ENCODE data around the gene RNF4. TPM values are rescaled to one million over a fixed set of nuclear protein-coding genes. Genes with fewer than 3 reads are reported as not detected.

Gene RNF4
- total RNA-seq, 1 donor from 2014 or later = 29.2 TPM

DNA sequence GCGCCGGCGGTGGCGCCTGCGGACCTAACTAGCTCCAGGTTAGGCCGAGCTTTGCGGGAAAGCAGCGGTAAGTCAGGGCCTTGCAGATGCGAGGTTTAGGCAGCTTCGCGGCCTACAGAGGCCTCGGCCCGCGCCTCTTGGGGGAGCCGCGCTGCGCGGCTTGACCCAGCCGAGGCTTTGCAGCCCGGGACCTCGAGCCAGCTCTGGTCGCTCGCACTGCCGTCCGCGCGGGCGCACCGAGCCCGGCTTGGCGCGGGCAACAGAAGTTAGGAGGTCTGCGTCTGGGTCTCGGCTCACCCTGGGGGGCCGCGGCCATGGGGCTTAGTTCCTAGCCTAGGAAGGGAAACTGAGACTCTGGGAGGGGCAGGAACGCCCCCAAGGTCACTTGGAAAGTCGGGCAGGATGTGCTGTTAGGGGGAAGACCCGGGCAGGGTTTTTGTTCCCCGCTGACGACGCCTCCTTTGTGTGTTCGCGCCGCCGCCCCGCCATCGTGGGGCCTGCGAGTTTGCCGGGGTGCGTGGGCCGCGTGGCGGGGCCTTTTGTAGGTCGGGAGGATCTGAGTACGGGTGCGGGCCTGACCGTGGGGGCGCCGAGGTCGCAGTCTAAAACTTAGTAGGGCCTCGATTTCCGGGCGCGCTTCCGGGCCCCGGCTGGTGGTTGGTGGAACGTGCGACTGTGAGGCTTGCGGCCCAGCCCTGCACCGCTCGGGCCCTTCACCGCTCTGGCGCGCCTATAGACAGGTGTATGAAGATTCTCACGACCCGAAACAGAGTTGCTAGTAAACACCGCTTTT is 482 bp downstream of the RNF4 start:
- peak overlapping the region; percentile 78 to 95 (median 89) for H3K4me3 ChIP-seq (ENCODE audit: low read length in 3 of 3)
- peak overlapping the region; percentile 91 for H3K27ac ChIP-seq (ENCODE audit: low read depth, low read length)
- H3K4me1 ChIP-seq (ENCODE audit: control insufficient read depth in 3 of 3, insufficient read depth in 3 of 3, low read length in 3 of 3) = peaks cover 18 to 38% (median 19%) of the 10 kb centered on the region in 3 donors
- H3K27me3 ChIP-seq (ENCODE audit: control insufficient read depth in 3 of 3, insufficient read depth in 3 of 3, low read length in 3 of 3) = no peaks in the 10 kb centered on the region
- no peaks in the 10 kb centered on the region for H3K9me3 ChIP-seq (ENCODE audit: control insufficient read depth in 3 of 3, low read length in 3 of 3)
- peaks cover 6 to 12% (median 8%) of the 10 kb centered on the region in 3 donors for H3K36me3 ChIP-seq (ENCODE audit: control insufficient read depth in 3 of 3, insufficient read depth in 3 of 3, low read length in 3 of 3)
- peak overlapping the region; percentile 88 to 96 (median 93) for H3K9ac ChIP-seq (ENCODE audit: low read depth in 1 of 3, low read length in 3 of 3)

- H3K27ac ChIP-seq (ENCODE audit: low read depth, low read length) = no peak overlapping the region
- peak overlapping the region; percentile 88 to 96 (median 93) for H3K9ac ChIP-seq (ENCODE audit: low read depth in 1 of 3, low read length in 3 of 3)
- peaks cover 18 to 38% (median 23%) of the 10 kb centered on the region in 3 donors for H3K4me1 ChIP-seq (ENCODE audit: control insufficient read depth in 3 of 3, insufficient read depth in 3 of 3, low read length in 3 of 3)
- no peaks in the 10 kb centered on the region for H3K9me3 ChIP-seq (ENCODE audit: control insufficient read depth in 3 of 3, low read length in 3 of 3)
- H3K27me3 ChIP-seq (ENCODE audit: control insufficient read depth in 3 of 3, insufficient read depth in 3 of 3, low read length in 3 of 3) = no peaks in the 10 kb centered on the region
- peak overlapping the region in 1 of 3 donors; percentile 89 for H3K4me3 ChIP-seq (ENCODE audit: low read length in 3 of 3)
- H3K36me3 ChIP-seq (ENCODE audit: control insufficient read depth in 3 of 3, insufficient read depth in 3 of 3, low read length in 3 of 3) = peaks cover 6 to 12% (median 8%) of the 10 kb centered on the region in 3 donors
Observed at GRCh38 chr4:2470791-2471190, 1.9 kb downstream of the RNF4 start.

GRCh38 chr4:2472187-2472586 is 3.3 kb downstream of the RNF4 start:
- H3K36me3 ChIP-seq (ENCODE audit: control insufficient read depth in 3 of 3, insufficient read depth in 3 of 3, low read length in 3 of 3) = peaks cover 6 to 12% (median 7%) of the 10 kb centered on the region in 3 donors
- H3K27me3 ChIP-seq (ENCODE audit: control insufficient read depth in 3 of 3, insufficient read depth in 3 of 3, low read length in 3 of 3) = no peaks in the 10 kb centered on the region
- no peaks in the 10 kb centered on the region for H3K9me3 ChIP-seq (ENCODE audit: control insufficient read depth in 3 of 3, low read length in 3 of 3)
- H3K27ac ChIP-seq (ENCODE audit: low read depth, low read length) = no peak overlapping the region
- H3K4me3 ChIP-seq (ENCODE audit: low read length in 3 of 3) = no peak overlapping the region
- no peak overlapping the region for H3K9ac ChIP-seq (ENCODE audit: low read depth in 1 of 3, low read length in 3 of 3)
- peaks cover 18 to 41% (median 23%) of the 10 kb centered on the region in 3 donors for H3K4me1 ChIP-seq (ENCODE audit: control insufficient read depth in 3 of 3, insufficient read depth in 3 of 3, low read length in 3 of 3)

GRCh38 chr4:2478229-2478628 is 9.3 kb downstream of the RNF4 start:
- no peak overlapping the region for H3K9ac ChIP-seq (ENCODE audit: low read depth in 1 of 3, low read length in 3 of 3)
- no peak overlapping the region for H3K4me3 ChIP-seq (ENCODE audit: low read length in 3 of 3)
- no peaks in the 10 kb centered on the region for H3K36me3 ChIP-seq (ENCODE audit: control insufficient read depth in 3 of 3, insufficient read depth in 3 of 3, low read length in 3 of 3)
- no peaks in the 10 kb centered on the region for H3K27me3 ChIP-seq (ENCODE audit: control insufficient read depth in 3 of 3, insufficient read depth in 3 of 3, low read length in 3 of 3)
- no peaks in the 10 kb centered on the region for H3K9me3 ChIP-seq (ENCODE audit: control insufficient read depth in 3 of 3, low read length in 3 of 3)
- peaks cover 31 to 41% (median 40%) of the 10 kb centered on the region in 3 donors for H3K4me1 ChIP-seq (ENCODE audit: control insufficient read depth in 3 of 3, insufficient read depth in 3 of 3, low read length in 3 of 3)
- H3K27ac ChIP-seq (ENCODE audit: low read depth, low read length) = no peak overlapping the region

GRCh38 chr4:2480649-2481048 is 11.7 kb downstream of the RNF4 start:
- Histone ChIP-seq H3K27ac (ENCODE audit: low read depth, low read length) (no peak overlapping the region), H3K36me3 (ENCODE audit: control insufficient read depth in 3 of 3, insufficient read depth in 3 of 3, low read length in 3 of 3) (no peaks in the 10 kb centered on the region), H3K9ac (ENCODE audit: low read depth in 1 of 3, low read length in 3 of 3) (no peak overlapping the region), H3K27me3 (ENCODE audit: control insufficient read depth in 3 of 3, insufficient read depth in 3 of 3, low read length in 3 of 3) (no peaks in the 10 kb centered on the region), H3K4me1 (ENCODE audit: control insufficient read depth in 3 of 3, insufficient read depth in 3 of 3, low read length in 3 of 3) (peaks cover 47 to 58% (median 54%) of the 10 kb centered on the region in 3 donors), H3K9me3 (ENCODE audit: control insufficient read depth in 3 of 3, low read length in 3 of 3) (no peaks in the 10 kb centered on the region), H3K4me3 (ENCODE audit: low read length in 3 of 3) (no peak overlapping the region)

- peak overlapping the region in 2 of 3 donors; percentile 25 to 41 for H3K4me3 ChIP-seq (ENCODE audit: low read length in 3 of 3)
- peak overlapping the region; percentile 12 to 66 (median 40) for H3K9ac ChIP-seq (ENCODE audit: low read depth in 1 of 3, low read length in 3 of 3)
- no peaks in the 10 kb centered on the region for H3K36me3 ChIP-seq (ENCODE audit: control insufficient read depth in 3 of 3, insufficient read depth in 3 of 3, low read length in 3 of 3)
- no peaks in the 10 kb centered on the region for H3K27me3 ChIP-seq (ENCODE audit: control insufficient read depth in 3 of 3, insufficient read depth in 3 of 3, low read length in 3 of 3)
- peaks cover 52 to 65% (median 61%) of the 10 kb centered on the region in 3 donors for H3K4me1 ChIP-seq (ENCODE audit: control insufficient read depth in 3 of 3, insufficient read depth in 3 of 3, low read length in 3 of 3)
- H3K27ac ChIP-seq (ENCODE audit: low read depth, low read length) = peak overlapping the region; percentile 59
- H3K9me3 ChIP-seq (ENCODE audit: control insufficient read depth in 3 of 3, low read length in 3 of 3) = no peaks in the 10 kb centered on the region
Observed at GRCh38 chr4:2482192-2482591, 13.3 kb downstream of the RNF4 start.

DNA sequence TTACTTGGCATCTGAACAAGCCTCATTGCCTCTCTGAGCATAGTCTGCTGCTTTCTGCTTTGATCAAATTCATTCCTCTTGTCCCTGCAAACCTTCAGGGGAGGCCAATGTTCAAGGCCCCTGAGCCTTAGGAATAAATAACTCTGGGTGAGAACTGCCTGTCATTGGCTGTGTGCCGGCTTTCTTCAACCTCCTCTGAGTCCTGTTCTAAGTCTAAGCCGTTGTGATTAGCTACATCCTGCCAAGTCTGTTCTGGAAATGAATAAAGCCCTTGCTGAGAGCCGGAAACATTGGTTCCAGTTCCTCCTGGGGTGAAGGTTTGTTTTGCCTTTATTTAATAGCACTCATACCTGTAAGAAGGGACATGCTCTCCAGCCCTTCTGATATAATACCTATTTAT is 13.8 kb downstream of the RNF4 start:
- H3K27me3 ChIP-seq (ENCODE audit: control insufficient read depth in 3 of 3, insufficient read depth in 3 of 3, low read length in 3 of 3) = no peaks in the 10 kb centered on the region

DNA sequence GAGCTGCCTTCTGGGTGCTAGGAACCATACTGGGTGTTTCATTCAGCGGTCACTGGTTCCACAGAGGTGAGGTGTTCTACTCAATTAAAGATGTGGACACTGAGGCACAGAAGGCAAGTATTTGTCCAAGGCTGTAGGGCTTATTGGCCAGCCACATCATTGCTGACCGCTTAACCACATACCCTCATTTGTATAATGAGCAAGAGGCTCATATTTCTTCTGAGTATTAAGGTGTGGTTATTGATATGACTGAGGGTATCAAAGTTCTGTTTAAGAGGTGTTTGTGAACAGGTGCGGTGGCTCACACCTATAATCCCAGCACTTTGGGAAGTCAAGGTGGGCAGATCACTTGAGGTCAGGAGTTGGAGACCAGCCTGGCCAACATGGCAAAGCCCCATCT is 14.3 kb downstream of the RNF4 start:
- no peaks in the 10 kb centered on the region for H3K36me3 ChIP-seq (ENCODE audit: control insufficient read depth in 3 of 3, insufficient read depth in 3 of 3, low read length in 3 of 3)
- peak overlapping the region in 1 of 3 donors; percentile 29 for H3K4me3 ChIP-seq (ENCODE audit: low read length in 3 of 3)
- H3K9me3 ChIP-seq (ENCODE audit: control insufficient read depth in 3 of 3, low read length in 3 of 3) = no peaks in the 10 kb centered on the region
- peak overlapping the region in 1 of 3 donors; percentile 19 for H3K9ac ChIP-seq (ENCODE audit: low read depth in 1 of 3, low read length in 3 of 3)
- H3K27me3 ChIP-seq (ENCODE audit: control insufficient read depth in 3 of 3, insufficient read depth in 3 of 3, low read length in 3 of 3) = no peaks in the 10 kb centered on the region
- peak overlapping the region; percentile 62 for H3K27ac ChIP-seq (ENCODE audit: low read depth, low read length)
- H3K4me1 ChIP-seq (ENCODE audit: control insufficient read depth in 3 of 3, insufficient read depth in 3 of 3, low read length in 3 of 3) = peaks cover 52 to 63% (median 55%) of the 10 kb centered on the region in 3 donors

More for the DNA sequence above, 13.8 kb downstream of the RNF4 start:
- peak overlapping the region in 2 of 3 donors; percentile 25 to 41 for H3K4me3 ChIP-seq (ENCODE audit: low read length in 3 of 3)
- peak overlapping the region; percentile 62 for H3K27ac ChIP-seq (ENCODE audit: low read depth, low read length)
- H3K9me3 ChIP-seq (ENCODE audit: control insufficient read depth in 3 of 3, low read length in 3 of 3) = no peaks in the 10 kb centered on the region
- no peaks in the 10 kb centered on the region for H3K36me3 ChIP-seq (ENCODE audit: control insufficient read depth in 3 of 3, insufficient read depth in 3 of 3, low read length in 3 of 3)
- peaks cover 52 to 66% (median 58%) of the 10 kb centered on the region in 3 donors for H3K4me1 ChIP-seq (ENCODE audit: control insufficient read depth in 3 of 3, insufficient read depth in 3 of 3, low read length in 3 of 3)
- peak overlapping the region in 2 of 3 donors; percentile 40 to 66 for H3K9ac ChIP-seq (ENCODE audit: low read depth in 1 of 3, low read length in 3 of 3)

DNA sequence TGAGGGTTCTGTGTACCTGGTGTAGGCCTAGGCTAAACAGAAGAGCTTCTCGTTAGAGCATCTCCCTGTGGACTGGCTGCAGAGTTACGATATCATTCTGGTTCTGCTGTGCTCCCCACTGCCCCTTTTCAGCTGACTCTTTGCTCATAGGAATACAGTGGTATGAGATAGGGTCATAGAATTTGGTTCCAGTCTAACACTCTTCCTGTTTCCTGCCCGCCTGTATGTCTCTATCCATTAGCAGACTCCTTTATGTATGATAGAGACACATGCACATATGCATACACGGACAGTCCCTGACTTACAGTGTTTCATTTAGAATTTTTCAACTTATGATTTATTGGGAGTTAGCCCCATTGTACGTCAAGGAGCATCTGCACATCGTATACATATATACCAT is 15.3 kb downstream of the RNF4 start:
- no peak overlapping the region for H3K27ac ChIP-seq (ENCODE audit: low read depth, low read length)
- no peak overlapping the region for H3K9ac ChIP-seq (ENCODE audit: low read depth in 1 of 3, low read length in 3 of 3)
- peaks cover 46 to 59% (median 49%) of the 10 kb centered on the region in 3 donors for H3K4me1 ChIP-seq (ENCODE audit: control insufficient read depth in 3 of 3, insufficient read depth in 3 of 3, low read length in 3 of 3)
- H3K27me3 ChIP-seq (ENCODE audit: control insufficient read depth in 3 of 3, insufficient read depth in 3 of 3, low read length in 3 of 3) = no peaks in the 10 kb centered on the region
- H3K9me3 ChIP-seq (ENCODE audit: control insufficient read depth in 3 of 3, low read length in 3 of 3) = no peaks in the 10 kb centered on the region
- peaks cover 0 to 2% (median 2%) of the 10 kb centered on the region in 3 donors for H3K36me3 ChIP-seq (ENCODE audit: control insufficient read depth in 3 of 3, insufficient read depth in 3 of 3, low read length in 3 of 3)
- no peak overlapping the region for H3K4me3 ChIP-seq (ENCODE audit: low read length in 3 of 3)

DNA sequence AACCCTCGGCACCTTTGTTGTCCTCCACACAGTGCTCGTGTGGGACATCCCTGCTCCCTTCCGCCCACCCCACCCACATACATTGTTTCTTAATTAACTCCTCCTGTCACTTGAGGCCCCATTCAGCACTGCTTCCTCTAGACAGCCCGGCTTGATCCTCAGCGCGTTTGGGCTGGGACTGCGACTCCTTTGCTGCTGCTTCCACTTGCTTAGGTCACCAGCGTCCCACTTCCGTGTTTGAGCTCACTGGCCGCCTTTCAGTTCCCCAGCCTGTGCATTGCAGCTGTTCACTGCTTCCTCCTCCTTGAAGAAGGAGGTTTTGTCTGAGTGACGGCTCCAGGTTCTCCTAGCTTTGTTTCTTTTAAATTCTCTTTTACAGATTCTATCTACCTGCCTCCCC is 16.1 kb downstream of the RNF4 start:
- Histone ChIP-seq H3K4me1 (ENCODE audit: control insufficient read depth in 3 of 3, insufficient read depth in 3 of 3, low read length in 3 of 3) (peaks cover 44 to 67% (median 46%) of the 10 kb centered on the region in 3 donors), H3K27ac (ENCODE audit: low read depth, low read length) (peak overlapping the region; percentile 60), H3K36me3 (ENCODE audit: control insufficient read depth in 3 of 3, insufficient read depth in 3 of 3, low read length in 3 of 3) (peaks cover 0 to 8% (median 7%) of the 10 kb centered on the region in 3 donors), H3K9me3 (ENCODE audit: control insufficient read depth in 3 of 3, low read length in 3 of 3) (no peaks in the 10 kb centered on the region), H3K27me3 (ENCODE audit: control insufficient read depth in 3 of 3, insufficient read depth in 3 of 3, low read length in 3 of 3) (no peaks in the 10 kb centered on the region), H3K4me3 (ENCODE audit: low read length in 3 of 3) (peak overlapping the region in 2 of 3 donors; percentile 46 to 48), H3K9ac (ENCODE audit: low read depth in 1 of 3, low read length in 3 of 3) (peak overlapping the region in 2 of 3 donors; percentile 10 to 52)
